Measurements from ENCODE around the gene NCOA6. TPM values are rescaled to one million over a fixed set of nuclear protein-coding genes. Genes with fewer than 3 reads are reported as not detected.

The NCOA6 gene
- total and polyA plus RNA-seq, 2 donors (not counting 1 experiment from before 2014, with no cell fraction given) = 16.0 to 31.9 TPM

DNA sequence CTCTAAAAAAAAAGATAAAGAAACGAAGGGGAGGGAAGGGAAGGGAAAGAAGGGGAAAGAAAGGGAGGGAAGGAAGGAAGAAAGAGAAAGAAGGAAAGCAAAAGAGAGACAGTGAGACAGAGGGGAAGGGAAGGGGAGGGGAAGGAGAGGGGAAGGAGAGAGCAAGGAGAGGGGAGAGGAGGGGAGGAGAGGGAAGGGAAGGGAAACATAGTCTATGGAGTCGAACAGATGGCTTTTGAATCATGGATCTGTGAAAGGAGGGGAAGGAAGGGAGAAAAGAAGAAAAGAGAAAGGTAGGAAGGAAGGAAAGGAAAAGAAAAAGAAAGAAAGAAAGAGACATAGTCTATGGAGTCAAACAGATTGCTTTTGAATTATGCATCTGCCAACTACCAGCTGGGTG, 16.7 kb upstream of the NCOA6 start:
- Mint-ChIP-seq H3K4me3 (no peak overlapping the region), H3K9me3 (ENCODE audit: insufficient read depth) (no peaks in the 10 kb centered on the region), H3K27ac (no peak overlapping the region), H3K4me1 (no peaks in the 10 kb centered on the region), H3K27me3 (peaks cover 15% of the 10 kb centered on the region)
- H3K27ac ChIP-seq (ENCODE audit: low read length in 2 of 2) = no peak overlapping the region
- H4K20me1 ChIP-seq (ENCODE audit: control insufficient read depth, insufficient read depth, low read length, poor library complexity, severe bottlenecking) = no peaks in the 10 kb centered on the region
- DNase-seq (no peak), ATAC-seq (ENCODE audit: low read depth) (no peak)
- no peak overlapping the region for H3K4me3 ChIP-seq (ENCODE audit: control extremely low read depth in 1 of 5, extremely low read depth in 1 of 5, insufficient read depth in 1 of 5, low read depth in 2 of 5, low read length in 4 of 5)
- no peaks in the 10 kb centered on the region for H3K4me1 ChIP-seq (ENCODE audit: control insufficient read depth in 2 of 2, insufficient read depth in 2 of 2, low read length in 2 of 2)
- intact Hi-C loops (cut with micrococcal nuclease) = no loop called here
- ChIA-PET POLR2A (no interaction called here), CTCF (no interaction called here)
- no peak overlapping the region for H3K4me2 ChIP-seq (replicated peaks; ENCODE audit: low read depth, low read length, poor library complexity, severe bottlenecking)
- TF ChIP-seq, protein P1, sequence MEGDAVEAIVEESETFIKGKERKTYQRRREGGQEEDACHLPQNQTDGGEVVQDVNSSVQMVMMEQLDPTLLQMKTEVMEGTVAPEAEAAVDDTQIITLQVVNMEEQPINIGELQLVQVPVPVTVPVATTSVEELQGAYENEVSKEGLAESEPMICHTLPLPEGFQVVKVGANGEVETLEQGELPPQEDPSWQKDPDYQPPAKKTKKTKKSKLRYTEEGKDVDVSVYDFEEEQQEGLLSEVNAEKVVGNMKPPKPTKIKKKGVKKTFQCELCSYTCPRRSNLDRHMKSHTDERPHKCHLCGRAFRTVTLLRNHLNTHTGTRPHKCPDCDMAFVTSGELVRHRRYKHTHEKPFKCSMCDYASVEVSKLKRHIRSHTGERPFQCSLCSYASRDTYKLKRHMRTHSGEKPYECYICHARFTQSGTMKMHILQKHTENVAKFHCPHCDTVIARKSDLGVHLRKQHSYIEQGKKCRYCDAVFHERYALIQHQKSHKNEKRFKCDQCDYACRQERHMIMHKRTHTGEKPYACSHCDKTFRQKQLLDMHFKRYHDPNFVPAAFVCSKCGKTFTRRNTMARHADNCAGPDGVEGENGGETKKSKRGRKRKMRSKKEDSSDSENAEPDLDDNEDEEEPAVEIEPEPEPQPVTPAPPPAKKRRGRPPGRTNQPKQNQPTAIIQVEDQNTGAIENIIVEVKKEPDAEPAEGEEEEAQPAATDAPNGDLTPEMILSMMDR (IDR thresholded peaks at IDR 0.05) = no peak
- no peak for TF ChIP-seq EZH2 (IDR thresholded peaks at IDR 0.05; ENCODE audit: borderline replicate concordance, insufficient read depth, low read depth, low read length, poor library complexity, severe bottlenecking)
- no peaks in the 10 kb centered on the region for H3K79me2 ChIP-seq (ENCODE audit: control insufficient read depth, insufficient read depth, low read length)
- no peak overlapping the region for H3K9ac ChIP-seq (ENCODE audit: low read length)
- H2AFZ ChIP-seq (ENCODE audit: insufficient read depth, low read depth, low read length, poor library complexity, severe bottlenecking) = no peak overlapping the region
- H3K36me3 ChIP-seq (replicated peaks in 1 of 2; ENCODE audit: control extremely low read depth in 1 of 2, control insufficient read depth in 1 of 2, extremely low read depth in 1 of 2, insufficient read depth in 2 of 2, low read length in 1 of 2) = no peaks in the 10 kb centered on the region
- H3K9me3 ChIP-seq (ENCODE audit: control extremely low read depth in 1 of 3, control insufficient read depth in 2 of 3, insufficient read depth in 1 of 3, low read length in 2 of 3) = no peaks in the 10 kb centered on the region
- WGBS (ENCODE audit: insufficient coverage) = 91% methylated on average over 2 of the region's 2 CpGs
- H3K27me3 ChIP-seq (replicated peaks in 1 of 4; ENCODE audit: control extremely low read depth in 1 of 4, control insufficient read depth in 3 of 4, insufficient read depth in 4 of 4, low read length in 3 of 4) = no peaks in the 10 kb centered on the region

DNA sequence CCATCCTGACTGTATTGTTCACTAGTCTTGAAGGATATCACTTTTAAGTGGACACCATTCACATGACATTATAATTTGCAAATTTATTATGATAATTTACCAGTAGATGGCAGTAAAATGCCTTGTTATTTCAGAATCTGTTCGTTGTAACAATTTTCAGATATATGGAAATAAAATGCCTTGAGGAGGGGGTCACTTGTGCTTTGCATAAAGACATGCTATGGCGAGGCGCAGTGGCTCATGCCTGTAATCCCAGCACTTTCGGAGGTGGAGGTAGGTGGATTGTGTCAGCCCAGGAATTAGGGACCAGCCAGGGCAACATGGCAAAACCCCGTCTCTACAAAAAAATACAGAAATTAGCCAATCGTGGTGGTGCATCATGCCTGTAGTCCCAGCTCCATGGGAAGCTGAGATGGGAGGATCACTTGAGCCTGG, 9.0 kb upstream of the NCOA6 start:
- H3K9ac ChIP-seq (ENCODE audit: low read length) = no peak overlapping the region
- peaks cover 0 to 4% (median 0%) of the 10 kb centered on the region in 4 experiments for H3K27me3 ChIP-seq (replicated peaks in 1 of 4; ENCODE audit: control extremely low read depth in 1 of 4, control insufficient read depth in 3 of 4, insufficient read depth in 4 of 4, low read length in 3 of 4)
- no peak overlapping the region for H3K4me3 ChIP-seq (ENCODE audit: control extremely low read depth in 1 of 5, extremely low read depth in 1 of 5, insufficient read depth in 1 of 5, low read depth in 2 of 5, low read length in 4 of 5)
- Mint-ChIP-seq H3K4me1 (peaks cover 1% of the 10 kb centered on the region), H3K27ac (peak overlapping the region; percentile 42), H3K4me3 (no peak overlapping the region), H3K9me3 (ENCODE audit: insufficient read depth) (no peaks in the 10 kb centered on the region), H3K27me3 (peaks cover 30% of the 10 kb centered on the region)
- no peaks in the 10 kb centered on the region for H4K20me1 ChIP-seq (ENCODE audit: control insufficient read depth, insufficient read depth, low read length, poor library complexity, severe bottlenecking)
- H3K27ac ChIP-seq (ENCODE audit: low read length in 2 of 2) = no peak overlapping the region
- H3K4me1 ChIP-seq (ENCODE audit: control insufficient read depth in 2 of 2, insufficient read depth in 2 of 2, low read length in 2 of 2) = no peaks in the 10 kb centered on the region
- H3K36me3 ChIP-seq (replicated peaks in 1 of 2; ENCODE audit: control extremely low read depth in 1 of 2, control insufficient read depth in 1 of 2, extremely low read depth in 1 of 2, insufficient read depth in 2 of 2, low read length in 1 of 2) = no peaks in the 10 kb centered on the region
- H3K4me2 ChIP-seq (replicated peaks; ENCODE audit: low read depth, low read length, poor library complexity, severe bottlenecking) = no peak overlapping the region
- H2AFZ ChIP-seq (ENCODE audit: insufficient read depth, low read depth, low read length, poor library complexity, severe bottlenecking) = no peak overlapping the region
- ChIA-PET CTCF (interaction anchor here (0.7 to 2.8 kb wide), 11 partner anchors 13 to 613 kb away, joined by 3 to 20 read pairs (median 5); no protein-coding TSS in a partner anchor), POLR2A (no interaction called here)
- TF ChIP-seq EZH2 (IDR thresholded peaks at IDR 0.05; ENCODE audit: borderline replicate concordance, insufficient read depth, low read depth, low read length, poor library complexity, severe bottlenecking) = no peak
- TF ChIP-seq, protein P1 (IDR thresholded peaks at IDR 0.05) = peak; percentile 77
- DNase-seq (peak; percentile 65), ATAC-seq (ENCODE audit: low read depth) (no peak)
- intact Hi-C loops (cut with micrococcal nuclease) = loop anchor here (1.0 to 10.0 kb wide), 5 partner anchors 121 to 613 kb away; partner anchors contain the start of genes GSS and MYH7B
- no peaks in the 10 kb centered on the region for H3K9me3 ChIP-seq (ENCODE audit: control extremely low read depth in 1 of 3, control insufficient read depth in 2 of 3, insufficient read depth in 1 of 3, low read length in 2 of 3)
- H3K79me2 ChIP-seq (ENCODE audit: control insufficient read depth, insufficient read depth, low read length) = no peaks in the 10 kb centered on the region
- WGBS (ENCODE audit: insufficient coverage) = 37% methylated on average over 4 of the region's 6 CpGs

Data from B cell (primary cell).